ENCODE data around the gene UBR1. TPM values are rescaled to one million over a fixed set of nuclear protein-coding genes. Genes with fewer than 3 reads are reported as not detected.

The UBR1 gene
- total RNA-seq, 1 donor = 35.5 TPM

DNA sequence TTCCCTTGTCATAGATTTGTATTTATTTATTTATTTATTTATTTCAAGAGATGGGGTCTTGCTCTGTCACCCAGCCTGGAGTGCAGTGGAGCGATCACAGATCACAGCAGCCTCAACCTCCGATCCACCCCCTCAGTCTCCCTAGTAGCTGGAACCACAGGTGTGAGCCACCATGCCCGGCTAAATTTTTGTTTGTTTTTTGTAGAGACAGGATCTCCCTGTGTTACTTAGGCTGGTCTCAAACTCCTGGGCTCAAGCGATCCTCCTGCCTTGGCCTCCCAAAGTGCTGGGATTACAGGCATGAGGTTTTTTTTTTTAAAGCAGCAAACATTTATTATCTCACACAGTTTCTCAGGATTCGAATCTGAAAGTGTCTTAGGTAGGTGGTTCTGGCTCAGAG lies 187.8 kb downstream of the UBR1 start:
- Histone ChIP-seq H3K36me3 (ENCODE audit: insufficient read depth, low read length) (no peaks in the 10 kb centered on the region), H3K79me2 (ENCODE audit: insufficient read depth, low read length) (peaks cover 39% of the 10 kb centered on the region), H4K20me1 (ENCODE audit: insufficient read depth, low read length) (no peaks in the 10 kb centered on the region), H2AFZ (ENCODE audit: low read length) (no peak overlapping the region), H3K4me1 (ENCODE audit: insufficient read depth, low read length) (peaks cover 18% of the 10 kb centered on the region), H3K27ac (ENCODE audit: low read depth, low read length) (no peak overlapping the region), H3K4me3 (ENCODE audit: insufficient read depth, low read length) (no peak overlapping the region), H3K27me3 (ENCODE audit: insufficient read depth, low read length) (no peaks in the 10 kb centered on the region), H3K4me2 (ENCODE audit: insufficient read depth, low read length) (no peak overlapping the region), H3K9me3 (ENCODE audit: low read depth, low read length) (no peaks in the 10 kb centered on the region)
- TF ChIP-seq, protein P1, sequence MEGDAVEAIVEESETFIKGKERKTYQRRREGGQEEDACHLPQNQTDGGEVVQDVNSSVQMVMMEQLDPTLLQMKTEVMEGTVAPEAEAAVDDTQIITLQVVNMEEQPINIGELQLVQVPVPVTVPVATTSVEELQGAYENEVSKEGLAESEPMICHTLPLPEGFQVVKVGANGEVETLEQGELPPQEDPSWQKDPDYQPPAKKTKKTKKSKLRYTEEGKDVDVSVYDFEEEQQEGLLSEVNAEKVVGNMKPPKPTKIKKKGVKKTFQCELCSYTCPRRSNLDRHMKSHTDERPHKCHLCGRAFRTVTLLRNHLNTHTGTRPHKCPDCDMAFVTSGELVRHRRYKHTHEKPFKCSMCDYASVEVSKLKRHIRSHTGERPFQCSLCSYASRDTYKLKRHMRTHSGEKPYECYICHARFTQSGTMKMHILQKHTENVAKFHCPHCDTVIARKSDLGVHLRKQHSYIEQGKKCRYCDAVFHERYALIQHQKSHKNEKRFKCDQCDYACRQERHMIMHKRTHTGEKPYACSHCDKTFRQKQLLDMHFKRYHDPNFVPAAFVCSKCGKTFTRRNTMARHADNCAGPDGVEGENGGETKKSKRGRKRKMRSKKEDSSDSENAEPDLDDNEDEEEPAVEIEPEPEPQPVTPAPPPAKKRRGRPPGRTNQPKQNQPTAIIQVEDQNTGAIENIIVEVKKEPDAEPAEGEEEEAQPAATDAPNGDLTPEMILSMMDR (IDR thresholded peaks at IDR 0.05; ENCODE audit: extremely low read depth, low read depth, low read length) = no peak
- DNase-seq (ENCODE audit: insufficient read length, low spot score, missing footprints) = no peak

DNA sequence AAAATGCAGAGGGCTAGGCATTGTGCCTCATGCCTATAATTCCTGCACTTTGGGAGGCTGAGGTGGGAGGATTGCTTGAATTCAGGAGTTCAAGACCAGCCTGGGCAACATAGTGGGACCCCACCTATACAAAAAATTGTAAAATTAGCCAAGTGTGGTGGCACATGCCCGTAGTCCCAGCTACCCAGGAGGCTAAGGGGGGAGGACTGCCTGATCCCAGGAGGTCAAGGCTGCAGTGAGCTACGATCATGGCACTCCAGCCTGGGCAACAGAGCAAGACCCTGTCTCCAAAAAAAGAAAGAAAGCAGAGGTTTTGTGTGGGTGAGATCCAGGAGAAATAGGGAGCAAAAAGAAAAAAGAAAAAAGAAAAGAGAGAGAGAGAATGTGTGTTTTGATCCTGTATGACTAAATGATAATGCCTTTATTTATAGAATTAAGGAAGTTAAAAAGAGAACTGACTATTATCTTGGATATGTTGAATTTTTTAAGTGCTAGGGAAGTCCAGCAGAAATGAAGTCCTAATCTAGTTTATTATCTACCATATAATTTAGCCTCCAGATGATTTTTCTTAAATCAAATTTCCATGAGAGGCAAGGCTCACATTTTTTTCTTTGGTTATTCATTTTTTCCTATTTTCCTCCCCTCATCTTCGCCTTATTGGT lies 190.1 kb downstream of the UBR1 start:
- TF ChIP-seq, protein P1 (IDR thresholded peaks at IDR 0.05; ENCODE audit: extremely low read depth, low read depth, low read length) = no peak
- Histone ChIP-seq H3K9me3 (ENCODE audit: low read depth, low read length) (no peaks in the 10 kb centered on the region), H3K79me2 (ENCODE audit: insufficient read depth, low read length) (peaks cover 51% of the 10 kb centered on the region), H3K4me1 (ENCODE audit: insufficient read depth, low read length) (peaks cover 10% of the 10 kb centered on the region), H3K27ac (ENCODE audit: low read depth, low read length) (no peak overlapping the region), H3K27me3 (ENCODE audit: insufficient read depth, low read length) (no peaks in the 10 kb centered on the region), H3K4me2 (ENCODE audit: insufficient read depth, low read length) (peak overlapping the region; percentile 88), H3K4me3 (ENCODE audit: insufficient read depth, low read length) (no peak overlapping the region), H3K36me3 (ENCODE audit: insufficient read depth, low read length) (no peaks in the 10 kb centered on the region), H2AFZ (ENCODE audit: low read length) (peak overlapping the region; percentile 85), H4K20me1 (ENCODE audit: insufficient read depth, low read length) (peaks cover 8% of the 10 kb centered on the region)
- no peak for DNase-seq (ENCODE audit: insufficient read length, low spot score, missing footprints)

DNA sequence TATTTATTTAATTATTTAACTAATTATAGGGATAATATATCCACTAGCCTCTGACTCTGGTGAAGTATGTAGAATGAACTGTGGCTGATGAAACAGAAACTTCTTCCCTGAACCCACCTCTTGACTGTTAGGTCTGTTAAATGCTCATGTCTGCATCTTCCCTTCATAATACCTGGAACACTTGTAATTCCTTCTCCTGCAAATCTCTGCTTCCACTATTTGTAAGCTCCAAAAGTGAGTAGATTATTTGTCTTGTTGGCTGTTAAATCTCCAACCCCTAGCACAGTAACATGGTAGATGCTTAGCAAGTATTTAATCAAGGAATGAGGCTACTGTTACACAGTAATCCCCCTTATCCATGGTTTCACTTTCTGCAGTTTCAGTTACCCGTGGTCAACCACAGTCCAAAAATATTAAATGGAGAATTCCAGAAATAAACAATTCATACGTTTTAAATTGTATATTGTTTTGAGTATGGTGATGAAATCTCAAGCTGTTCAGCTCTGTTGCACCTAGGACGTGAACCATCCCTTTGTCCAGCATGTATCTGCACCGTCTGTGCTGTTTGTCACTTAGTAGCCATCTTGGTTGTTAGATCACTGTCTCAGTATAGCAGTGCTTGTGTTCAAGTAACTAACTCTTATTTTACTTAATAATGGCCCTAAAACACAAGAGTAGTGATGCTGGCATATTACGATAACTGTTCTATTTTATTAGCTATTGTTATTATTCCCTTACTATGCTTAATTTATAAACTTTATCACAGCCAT lies 190.9 kb downstream of the UBR1 start:
- Histone ChIP-seq H3K9me3 (ENCODE audit: low read depth, low read length) (no peaks in the 10 kb centered on the region), H4K20me1 (ENCODE audit: insufficient read depth, low read length) (peaks cover 8% of the 10 kb centered on the region), H3K4me2 (ENCODE audit: insufficient read depth, low read length) (peak overlapping the region; percentile 88), H3K27me3 (ENCODE audit: insufficient read depth, low read length) (no peaks in the 10 kb centered on the region), H3K79me2 (ENCODE audit: insufficient read depth, low read length) (peaks cover 54% of the 10 kb centered on the region), H3K36me3 (ENCODE audit: insufficient read depth, low read length) (no peaks in the 10 kb centered on the region), H2AFZ (ENCODE audit: low read length) (peak overlapping the region; percentile 85), H3K4me3 (ENCODE audit: insufficient read depth, low read length) (peak overlapping the region; percentile 63), H3K4me1 (ENCODE audit: insufficient read depth, low read length) (peaks cover 10% of the 10 kb centered on the region), H3K27ac (ENCODE audit: low read depth, low read length) (peak overlapping the region; percentile 44)
- TF ChIP-seq, protein P1 (IDR thresholded peaks at IDR 0.05; ENCODE audit: extremely low read depth, low read depth, low read length) = no peak
- DNase-seq (ENCODE audit: insufficient read length, low spot score, missing footprints) = no peak

DNA sequence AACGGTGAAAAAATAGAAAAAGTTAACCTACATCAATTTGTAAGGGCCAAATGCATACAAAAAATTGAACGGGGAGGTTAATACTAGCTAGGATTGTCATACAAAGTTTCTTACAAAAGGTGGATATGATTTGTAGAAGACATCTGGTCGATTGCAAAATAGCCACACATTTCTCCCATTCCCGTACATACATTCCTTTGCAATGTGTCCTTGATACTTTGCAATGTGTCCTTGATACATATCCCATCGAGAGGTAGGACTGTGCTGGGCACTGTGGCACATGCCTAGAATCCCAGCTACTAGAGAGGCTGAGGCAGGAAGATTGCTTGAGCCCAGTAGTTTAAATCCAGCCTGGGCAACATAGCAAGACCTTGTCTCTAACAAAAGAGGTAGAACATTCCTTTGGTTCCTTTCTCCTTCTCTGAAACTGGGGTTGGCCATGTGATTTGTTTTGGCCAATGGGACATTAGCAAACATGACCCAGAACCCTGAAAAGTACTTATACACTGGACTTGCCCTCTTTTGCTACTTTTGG lies 194.7 kb downstream of the UBR1 start:
- peak; percentile 21 for DNase-seq (ENCODE audit: insufficient read length, low spot score, missing footprints)
- H3K4me1 ChIP-seq (ENCODE audit: insufficient read depth, low read length) = peaks cover 5% of the 10 kb centered on the region
- no peak overlapping the region for H3K4me3 ChIP-seq (ENCODE audit: insufficient read depth, low read length)
- peaks cover 48% of the 10 kb centered on the region for H3K79me2 ChIP-seq (ENCODE audit: insufficient read depth, low read length)
- H3K27me3 ChIP-seq (ENCODE audit: insufficient read depth, low read length) = no peaks in the 10 kb centered on the region
- H4K20me1 ChIP-seq (ENCODE audit: insufficient read depth, low read length) = peaks cover 11% of the 10 kb centered on the region
- no peaks in the 10 kb centered on the region for H3K9me3 ChIP-seq (ENCODE audit: low read depth, low read length)
- H3K36me3 ChIP-seq (ENCODE audit: insufficient read depth, low read length) = no peaks in the 10 kb centered on the region
- H3K27ac ChIP-seq (ENCODE audit: low read depth, low read length) = no peak overlapping the region
- no peak overlapping the region for H3K4me2 ChIP-seq (ENCODE audit: insufficient read depth, low read length)
- TF ChIP-seq, protein P1 (IDR thresholded peaks at IDR 0.05; ENCODE audit: extremely low read depth, low read depth, low read length) = no peak
- no peak overlapping the region for H2AFZ ChIP-seq (ENCODE audit: low read length)

Data from osteoblast (primary cell).